K562 treated with DMSO at 1 percent for 24 hours (cell line): Measurements from ENCODE around the gene SLC35B3. TPM values are rescaled to one million over a fixed set of nuclear protein-coding genes. Genes with fewer than 3 reads are reported as not detected.

Experiments
- total RNA-seq: library from RNA; unstranded; fragments of 300-600 nt; gene quantifications from 2 replicates; pipeline ENCODE4 v1.2.3, GENCODE V29; 2022; ENCODE audit warnings: low read depth; ENCODE audit not compliant: insufficient read depth

SLC35B3 gene
- total RNA-seq, result 10.0 and 12.9 TPM in 2 replicates

GRCh38 chr6:8435093-8435844, at the start of gene SLC35B3:
Gene SLC35B3 (minus strand): TSS chr6:8435545.

